Heart left ventricle (tissue), 16 donors: ENCODE results near the gene ARHGEF12. TPM values are rescaled to one million over a fixed set of nuclear protein-coding genes. Genes with fewer than 3 reads are reported as not detected.

ENCODE experiments used
- ATAC-seq, 4 donors: fragments of 200-7000 bp; cut with Tn5 transposase; one replicate each; pipeline ENCODE4 v1.9.1; 2020 to 2022; ENCODE audit warnings: moderate library complexity in 4 of 4, mild to moderate bottlenecking in 3 of 4, moderate number of reproducible peaks in 1 of 4
- DNase-seq, 5 donors: peaks; one replicate each; pipeline ENCODE4 v3.0.0-alpha.2; 2020
- H3K27ac ChIP-seq, 12 donors: fragments of 200-600 bp; sonication (generic) in 4 of 12; one replicate each; pipeline versions ENCODE4 v1.5.0 to v1.8.0; 2016 to 2022; ENCODE audit warnings: mild to moderate bottlenecking in 2 of 12
- H3K27me3 ChIP-seq, 9 donors: fragments of 200-600 bp; sonication (generic) in 2 of 9; one replicate each; pipeline versions ENCODE4 v1.5.1 to v1.8.0; 2016 to 2022; ENCODE audit warnings: mild to moderate bottlenecking in 3 of 9
- H3K36me3 ChIP-seq, 9 donors: fragments of 200-600 bp; sonication (generic) in 2 of 9; one replicate each; pipeline versions ENCODE4 v1.5.0 to v1.8.0; 2018 to 2022; ENCODE audit warnings: mild to moderate bottlenecking in 2 of 9
- H3K4me1 ChIP-seq, 12 donors: fragments of 200-600 bp; sonication (generic) in 4 of 12; one replicate each; pipeline versions ENCODE4 v1.5.0 to v1.8.0; 2016 to 2022; ENCODE audit warnings: mild to moderate bottlenecking in 3 of 12
- H3K4me3 ChIP-seq, 12 donors: fragments of 200-600 bp; sonication (generic) in 4 of 12; one replicate each; pipeline versions ENCODE4 v1.5.0 to v1.8.0; 2017 to 2022; ENCODE audit warnings: mild to moderate bottlenecking in 9 of 12, moderate library complexity in 4 of 12
- H3K9me3 ChIP-seq, 12 donors: fragments of 200-600 bp; sonication (generic) in 4 of 12; one replicate each; pipeline versions ENCODE4 v1.5.0 to v1.8.0; 2016 to 2022; ENCODE audit warnings: mild to moderate bottlenecking in 1 of 12
- POLR2A ChIP-seq, 2 donors: fragments of 450-650 bp; IDR thresholded peaks; one replicate each; pipeline ENCODE4 v1.6.1; 2017; ENCODE audit warnings: antibody characterized with exemption in 2 of 2, mild to moderate bottlenecking in 2 of 2, moderate library complexity in 2 of 2
- WGBS, 4 donors: extraction: QIAGEN DNeasy Blood & Tissue Kit in 2 of 4; methylation state at CpG; one replicate each; pipeline versions ENCODE4 v1.1.5 to v1.1.7; 2013 to 2018; 5-methylcytosine and 5-hydroxymethylcytosine counted together
- intact Hi-C, 10 donors: fragments of 100-400 bp; cut with DNase I; formaldehyde crosslinking; loops; one replicate each; pipeline versions ENCODE4 v1.11.1 to v1.14.2; 2022
- polyA plus RNA-seq, 2 donors: library from polyadenylated mRNA; stranded (reverse); fragments of 200-250 nt; gene quantifications; one replicate each; pipeline ENCODE4 v1.2.3, GENCODE V29; 2013
- total RNA-seq, 9 donors: library from RNA; depleted of rRNA in 2 of 9; stranded (reverse); fragments of >200 nt in 2 of 9; fragmentation: NEBNext Ultra II Directional in 3 of 9; extraction: Animal tissue kit (Norgen Biotek cat#: 25700) in 3 of 9; gene quantifications; one replicate each; pipeline versions ENCODE4 v1.1.0 to v1.2.4, GENCODE V29; 2016 to 2023
- TF ChIP-seq, protein P1 (sequence below), 12 donors: fragments of 200-600 bp; sonication (generic) in 4 of 12; IDR thresholded peaks; one replicate each; pipeline versions ENCODE4 v1.5.0 to v1.8.0; 2018 to 2022; ENCODE audit warnings: antibody characterized with exemption in 12 of 12, mild to moderate bottlenecking in 5 of 12
- donor health status: ischemic (EF 13 %, LVEDD 7.1; RV severe dilation, severe dysfunction).
- donor health status: healthy with polysubstance abuse.
- donor health status: DM: no; HTN: yes; CAD: no.
- donor health status: DM: no; HTN: no; CAD: no.
- donor health status: ischemic (EF 25% LVEDD 6.9; RV normal size, moderate dysfunction).
- donor health status: ischemic (EF 25% LVEDD 5.7; RV mildly dilated, moderate dysfunction).
- donor health status: healthy.
- donor health status: DM: yes; HTN: yes; CAD: no.
- donor health status: ischemic (EF 35%, LVEDD 5.7; RV mildly dilated, moderate dysfunction).
- donor health status: nonischemic (EF 11% LVEDD 7.7; RV severe dilation, severe dysfunction).
- donor health status: DM: yes; HTN: yes; CAD: no.
- donor health status: PGD.
- donor health status: ischemic (EF 29% LVEDD 5.4; RV normal size, mild dysfunction).
- donor health status: nonischemic (EF 23%, LVEDD 6.1; RV moderate dilation, normal function).

ARHGEF12 gene
- total and polyA plus RNA-seq, 11 donors, result 22.0 to 140 (median 112) TPM

DNA sequence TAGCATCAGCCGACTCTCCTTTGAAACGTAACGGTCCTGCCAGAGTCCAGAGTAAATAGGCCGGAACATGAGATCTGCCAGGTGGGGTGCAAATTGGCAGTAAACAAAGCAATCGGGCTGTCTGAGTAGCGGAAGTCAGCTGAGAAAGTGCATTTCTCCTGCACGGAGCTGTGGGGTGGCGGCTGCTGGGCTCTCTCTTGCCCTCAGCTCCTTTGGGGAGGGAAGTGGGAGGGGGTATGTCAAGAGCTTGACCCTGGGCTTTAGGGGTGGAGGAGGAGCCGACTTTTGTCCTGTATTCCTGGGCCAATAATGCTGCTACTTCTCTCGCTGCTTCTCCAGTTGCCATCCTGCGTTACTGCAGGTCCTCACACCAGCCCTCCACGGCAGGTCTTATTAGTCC, 187.0 kb downstream of the ARHGEF12 start:
- Histone ChIP-seq H3K4me1 (peaks cover 0 to 8% (median 0%) of the 10 kb centered on the region in 12 donors), H3K9me3 (no peaks in the 10 kb centered on the region), H3K4me3 (no peak overlapping the region), H3K27ac (no peak overlapping the region), H3K27me3 (peaks cover 0 to 26% (median 8%) of the 10 kb centered on the region in 9 donors), H3K36me3 (no peaks in the 10 kb centered on the region)
- no peak for ATAC-seq
- 49 to 63% (median 52%) methylated on average over 12 of the region's 12 CpGs for WGBS, 4 donors
- no peak for DNase-seq
- intact Hi-C loops, result no loop called here
- TF ChIP-seq POLR2A (IDR thresholded peaks at IDR 0.05), result no peak
- TF ChIP-seq, protein P1, sequence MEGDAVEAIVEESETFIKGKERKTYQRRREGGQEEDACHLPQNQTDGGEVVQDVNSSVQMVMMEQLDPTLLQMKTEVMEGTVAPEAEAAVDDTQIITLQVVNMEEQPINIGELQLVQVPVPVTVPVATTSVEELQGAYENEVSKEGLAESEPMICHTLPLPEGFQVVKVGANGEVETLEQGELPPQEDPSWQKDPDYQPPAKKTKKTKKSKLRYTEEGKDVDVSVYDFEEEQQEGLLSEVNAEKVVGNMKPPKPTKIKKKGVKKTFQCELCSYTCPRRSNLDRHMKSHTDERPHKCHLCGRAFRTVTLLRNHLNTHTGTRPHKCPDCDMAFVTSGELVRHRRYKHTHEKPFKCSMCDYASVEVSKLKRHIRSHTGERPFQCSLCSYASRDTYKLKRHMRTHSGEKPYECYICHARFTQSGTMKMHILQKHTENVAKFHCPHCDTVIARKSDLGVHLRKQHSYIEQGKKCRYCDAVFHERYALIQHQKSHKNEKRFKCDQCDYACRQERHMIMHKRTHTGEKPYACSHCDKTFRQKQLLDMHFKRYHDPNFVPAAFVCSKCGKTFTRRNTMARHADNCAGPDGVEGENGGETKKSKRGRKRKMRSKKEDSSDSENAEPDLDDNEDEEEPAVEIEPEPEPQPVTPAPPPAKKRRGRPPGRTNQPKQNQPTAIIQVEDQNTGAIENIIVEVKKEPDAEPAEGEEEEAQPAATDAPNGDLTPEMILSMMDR (IDR thresholded peaks at IDR 0.05), result no peak

DNA sequence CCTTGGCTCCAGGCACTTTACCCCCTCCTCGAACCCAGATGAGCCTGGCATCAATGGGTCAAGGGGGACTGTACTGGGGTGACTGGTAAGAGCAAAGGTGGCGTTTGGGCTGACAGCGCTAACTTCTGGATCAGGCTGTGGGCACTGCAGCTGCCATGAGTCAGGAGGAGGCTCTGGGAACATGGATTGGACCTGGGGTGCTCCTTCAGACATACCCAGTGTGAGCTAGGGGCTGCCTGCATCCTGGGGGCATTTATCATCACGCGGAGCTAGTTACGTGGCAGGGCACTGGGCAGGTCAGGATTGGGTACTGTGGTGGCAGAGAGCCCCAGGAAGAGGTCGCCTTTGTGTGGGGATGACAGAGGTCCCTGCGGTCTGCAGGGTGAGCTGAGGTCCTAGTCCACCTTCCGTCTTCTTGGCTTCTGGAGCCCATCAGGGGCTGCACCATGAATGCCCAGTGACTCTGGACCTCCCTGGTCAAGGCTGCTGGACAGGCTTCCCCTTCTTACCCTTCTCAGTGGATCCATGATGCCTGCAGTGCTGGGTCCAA, 188.4 kb downstream of the ARHGEF12 start:
- Histone ChIP-seq H3K36me3 (no peaks in the 10 kb centered on the region), H3K9me3 (no peaks in the 10 kb centered on the region), H3K27ac (no peak overlapping the region), H3K27me3 (peaks cover 0 to 27% (median 8%) of the 10 kb centered on the region in 9 donors), H3K4me3 (no peak overlapping the region), H3K4me1 (peaks cover 0 to 8% (median 0%) of the 10 kb centered on the region in 12 donors)
- TF ChIP-seq POLR2A (IDR thresholded peaks at IDR 0.05), result no peak
- TF ChIP-seq, protein P1 (IDR thresholded peaks at IDR 0.05), result no peak
- intact Hi-C loops, result no loop called here
- WGBS, 4 donors, result 88 to 95% (median 91%) methylated on average over 6 to 9 of the region's 9 CpGs
- ATAC-seq (no peak), DNase-seq (no peak)

DNA sequence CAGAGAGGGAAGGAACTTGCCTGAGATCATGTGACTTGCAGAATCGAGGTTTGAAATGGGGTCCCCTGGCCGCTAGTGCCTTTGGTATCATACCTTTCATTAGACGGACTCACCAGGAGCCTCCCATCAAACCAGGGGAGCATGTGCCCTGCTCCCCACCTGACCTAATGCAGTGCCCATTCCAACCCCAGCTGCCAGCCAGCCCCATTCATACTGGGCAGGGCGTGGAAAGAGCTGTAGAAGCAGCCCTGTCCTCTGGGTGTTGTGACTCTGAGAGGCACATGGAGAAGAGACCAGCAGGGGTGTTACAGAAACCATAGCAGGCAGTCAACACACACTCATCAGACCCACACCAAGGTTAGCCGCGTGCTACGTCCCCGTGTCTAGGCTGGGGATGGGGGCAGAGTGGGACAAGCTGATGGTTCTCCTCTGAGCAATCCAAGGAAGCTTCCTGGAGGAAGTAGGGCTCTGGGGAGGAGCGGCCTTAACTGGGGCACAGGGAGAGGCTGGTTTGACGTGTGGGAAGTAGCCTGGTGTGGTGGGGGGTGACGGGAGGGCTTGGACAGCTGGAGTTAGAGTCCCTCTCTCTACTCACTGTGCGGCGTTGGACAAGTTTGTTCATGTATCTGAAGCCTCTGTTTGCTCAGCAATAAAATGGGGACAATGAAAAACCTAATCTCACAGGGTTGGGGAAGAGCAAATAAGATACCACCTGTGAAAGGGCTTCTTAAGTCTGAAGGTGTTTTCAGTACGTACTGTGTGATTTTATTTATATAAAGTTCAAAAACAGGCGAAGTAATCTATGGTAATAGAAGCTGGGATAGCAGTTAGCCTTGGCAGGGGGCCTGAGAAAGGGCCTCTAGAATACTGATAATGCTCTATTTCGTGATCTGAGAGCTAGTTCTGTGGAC, 189.3 kb downstream of the ARHGEF12 start:
- Histone ChIP-seq H3K27ac (no peak overlapping the region), H3K27me3 (peaks cover 0 to 27% (median 8%) of the 10 kb centered on the region in 9 donors), H3K36me3 (no peaks in the 10 kb centered on the region), H3K4me1 (peaks cover 0 to 8% (median 0%) of the 10 kb centered on the region in 12 donors), H3K9me3 (no peaks in the 10 kb centered on the region), H3K4me3 (no peak overlapping the region)
- DNase-seq, result no peak
- WGBS, 4 donors, result 80 to 83% (median 81%) methylated on average over 15 to 16 of the region's 16 CpGs
- intact Hi-C loops, result no loop called here
- no peak for ATAC-seq
- TF ChIP-seq POLR2A (IDR thresholded peaks at IDR 0.05), result no peak
- TF ChIP-seq, protein P1 (IDR thresholded peaks at IDR 0.05), result no peak

DNA sequence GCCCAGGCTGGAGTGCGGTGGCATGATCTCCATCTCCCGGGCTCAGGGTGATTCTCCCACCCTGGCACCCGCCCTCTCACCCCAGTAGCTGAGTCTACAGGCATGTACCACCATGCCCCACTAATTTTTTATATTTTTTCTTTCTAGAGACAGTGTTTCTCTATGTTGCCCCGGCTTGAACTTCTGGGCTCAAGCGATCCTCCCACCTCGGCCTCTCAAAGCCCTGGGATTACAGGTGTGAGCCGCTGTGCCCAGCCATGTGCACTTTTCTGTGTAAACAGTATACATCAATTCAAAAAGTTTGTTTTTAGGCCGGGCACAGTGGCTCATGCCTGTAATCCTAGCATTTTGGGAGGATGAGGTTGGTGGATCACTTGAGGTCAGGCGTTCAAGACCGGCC, 190.0 kb downstream of the ARHGEF12 start:
- TF ChIP-seq, protein P1 (IDR thresholded peaks at IDR 0.05), result no peak
- TF ChIP-seq POLR2A (IDR thresholded peaks at IDR 0.05), result no peak
- Histone ChIP-seq H3K4me1 (peaks cover 0 to 8% (median 0%) of the 10 kb centered on the region in 12 donors), H3K4me3 (no peak overlapping the region), H3K27ac (no peak overlapping the region), H3K9me3 (no peaks in the 10 kb centered on the region), H3K27me3 (peaks cover 0 to 27% (median 8%) of the 10 kb centered on the region in 9 donors), H3K36me3 (no peaks in the 10 kb centered on the region)
- DNase-seq, result no peak
- intact Hi-C loops, result no loop called here
- no peak for ATAC-seq
- WGBS, 4 donors, result 92 to 96% (median 93%) methylated on average over 10 of the region's 10 CpGs
